Skeletal muscle satellite cell (primary cell): ENCODE data around the gene NCBP3.
"Not testable (repeated sequence)": the region's sequence is repeated elsewhere in the genome, so short reads cannot be mapped to it uniquely, and the experiment has no call there.

Experiments
- H3K27me3 ChIP-seq: 2 replicates; pipeline ENCODE4 v1.7.0; 2013; ENCODE audit warnings: low read length; ENCODE audit not compliant: control insufficient read depth, insufficient read depth
- H3K36me3 ChIP-seq: 2 replicates; pipeline ENCODE4 v1.7.0; 2013; ENCODE audit warnings: mild to moderate bottlenecking, control low read depth, low read length; ENCODE audit not compliant: insufficient read depth
- H3K4me1 ChIP-seq: 2 replicates; pipeline ENCODE4 v1.7.0; 2013; ENCODE audit warnings: low read length; ENCODE audit not compliant: control insufficient read depth, insufficient read depth
- H3K4me2 ChIP-seq: 2 replicates; pipeline ENCODE4 v1.7.0; 2013; ENCODE audit warnings: mild to moderate bottlenecking, low read length
- H3K4me3 ChIP-seq: 2 replicates; pipeline ENCODE4 v1.7.0; 2013; ENCODE audit warnings: low read length
- H3K9ac ChIP-seq: 2 replicates; pipeline ENCODE4 v1.7.0; 2013; ENCODE audit warnings: mild to moderate bottlenecking, low read depth, low read length, moderate library complexity
- H3K9me3 ChIP-seq: replicated peaks from 2 replicates; pipeline ENCODE4 v1.7.0; 2013; ENCODE audit warnings: mild to moderate bottlenecking, control low read depth, low read length

NCBP3 gene

DNA sequence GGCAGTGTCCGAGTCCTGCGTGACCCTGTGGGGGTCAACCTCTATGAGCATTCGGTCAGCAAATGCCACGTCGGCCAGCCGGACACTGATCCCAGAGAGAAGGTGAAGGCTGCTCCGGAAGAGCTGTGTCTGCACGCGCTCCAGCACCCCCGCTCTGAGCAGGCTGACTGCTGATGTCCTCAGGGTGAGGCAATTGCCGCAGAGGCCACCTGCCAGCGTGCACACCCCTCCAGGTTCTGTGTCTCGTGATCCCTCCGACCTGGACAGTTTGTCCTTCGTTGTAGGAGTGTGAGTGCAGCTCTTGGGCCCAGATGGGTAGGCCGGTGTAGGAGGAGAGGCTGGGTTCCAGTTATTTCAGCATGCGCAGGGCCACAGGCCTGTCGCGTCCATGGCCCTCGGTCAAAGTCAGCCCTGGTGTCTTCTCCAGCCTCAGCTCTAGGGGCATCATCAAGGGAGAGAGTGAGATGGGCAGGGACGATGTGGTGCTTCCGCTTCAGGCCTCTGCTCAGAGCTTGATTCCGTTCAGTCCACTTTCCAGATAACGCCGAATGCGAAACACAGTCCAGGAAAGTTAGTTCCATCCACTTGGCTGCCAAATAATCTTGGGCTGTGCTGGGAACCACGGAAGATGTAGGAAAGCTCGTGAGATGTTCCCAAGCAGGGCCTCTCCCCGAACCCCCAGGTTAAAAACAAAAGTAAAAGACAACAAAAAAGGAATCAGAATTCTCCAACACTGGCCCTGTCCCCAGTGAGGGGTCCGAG, 15.1 kb upstream of the NCBP3 start:
- Histone ChIP-seq H3K27me3 (no peaks in the 10 kb centered on the region), H3K4me2 (no peak overlapping the region), H3K9me3 (no peaks in the 10 kb centered on the region), H3K9ac (no peak overlapping the region), H3K4me1 (peaks cover 16% of the 10 kb centered on the region), H3K4me3 (no peak overlapping the region), H3K36me3 (peaks cover 7% of the 10 kb centered on the region)

DNA sequence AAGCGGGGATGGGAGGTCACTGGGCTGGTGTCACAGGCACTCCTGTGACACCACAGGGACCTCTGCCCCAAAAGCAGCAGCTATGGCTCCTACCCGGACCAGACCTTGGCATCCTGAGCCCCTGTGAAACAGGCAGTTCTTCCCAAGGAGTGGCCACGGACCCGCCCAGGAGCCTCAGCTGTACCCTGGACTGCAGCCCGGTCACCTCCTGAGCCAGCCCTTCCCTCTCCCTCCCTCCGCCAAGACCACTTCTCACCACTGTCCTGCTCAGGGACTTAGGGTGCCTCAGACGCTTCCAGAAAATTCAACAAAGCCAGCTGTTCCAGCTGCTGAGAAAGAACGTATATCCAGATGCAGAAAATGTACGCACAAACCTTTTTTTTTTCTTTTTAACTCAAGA, 13.9 kb upstream of the NCBP3 start:
- Histone ChIP-seq H3K4me1 (peaks cover 4% of the 10 kb centered on the region), H3K9ac (no peak overlapping the region), H3K27me3 (no peaks in the 10 kb centered on the region), H3K9me3 (no peaks in the 10 kb centered on the region), H3K36me3 (peaks cover 7% of the 10 kb centered on the region), H3K4me2 (no peak overlapping the region), H3K4me3 (no peak overlapping the region)

DNA sequence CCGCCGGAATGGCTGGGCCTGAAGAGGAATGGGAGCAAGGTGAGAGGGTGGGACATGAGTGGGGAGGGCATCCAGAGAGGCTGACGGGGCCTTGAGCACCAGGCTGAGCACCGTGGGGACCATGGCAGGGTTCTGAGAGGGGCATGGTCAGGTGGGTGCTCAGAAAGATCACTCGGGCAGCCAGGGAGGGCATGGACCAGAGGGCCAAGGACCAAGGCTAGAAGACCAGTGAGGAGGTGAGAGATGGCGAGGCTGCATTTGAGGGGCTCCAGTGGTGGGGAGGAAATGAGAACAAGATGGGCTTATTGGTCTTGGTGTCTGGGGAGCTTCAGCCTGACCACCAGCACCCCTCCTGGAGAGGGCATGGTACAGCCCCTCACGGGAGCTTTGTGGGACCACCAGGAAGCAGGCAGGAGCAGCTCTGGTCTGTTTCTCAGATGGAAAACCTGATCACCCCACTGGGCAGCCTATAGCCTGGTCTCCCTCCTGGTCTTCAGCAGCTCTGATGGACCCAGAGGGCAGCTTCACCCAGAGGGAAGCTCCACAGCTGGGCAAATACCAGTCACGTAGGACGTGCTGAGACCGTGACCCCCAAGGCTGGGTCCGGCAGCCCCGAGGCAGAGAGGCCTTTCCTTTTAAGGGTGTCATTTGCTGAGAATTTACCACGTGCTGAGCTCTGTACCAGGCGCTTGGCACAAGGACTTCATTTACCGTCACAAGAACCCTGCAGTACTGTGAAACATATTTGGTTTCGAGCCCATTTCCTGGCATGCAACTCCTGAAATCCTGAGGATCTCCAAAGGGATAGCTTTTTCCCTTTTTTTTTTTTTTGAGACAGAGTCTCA, 11.4 kb upstream of the NCBP3 start:
- H3K4me2 ChIP-seq: no peak overlapping the region

DNA sequence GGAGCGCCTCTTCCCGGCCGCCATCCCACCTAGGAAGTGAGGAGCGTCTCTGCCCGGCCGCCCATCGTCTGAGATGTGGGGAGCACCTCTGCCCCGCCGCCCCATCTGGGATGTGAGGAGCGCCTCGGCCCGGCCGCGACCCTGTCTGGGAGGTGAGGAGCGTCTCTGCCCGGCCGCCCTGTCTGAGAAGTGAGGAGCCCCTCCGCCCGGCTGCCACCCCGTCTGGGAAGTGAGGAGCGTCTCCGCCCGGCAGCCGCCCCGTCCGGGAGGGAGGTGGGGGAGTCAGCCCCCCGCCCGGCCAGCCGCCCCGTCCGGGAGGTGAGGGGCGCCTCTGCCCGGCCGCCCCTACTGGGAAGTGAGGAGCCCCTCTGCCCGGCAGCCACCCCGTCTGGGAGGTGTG, 8.2 kb upstream of the NCBP3 start:
- not testable (repeated sequence) for H3K4me3 ChIP-seq, H3K9me3 ChIP-seq, H3K36me3 ChIP-seq, H3K27me3 ChIP-seq, H3K4me1 ChIP-seq, H3K9ac ChIP-seq, H3K4me2 ChIP-seq

More for the DNA sequence above, 11.4 kb upstream of the NCBP3 start:
- no peak overlapping the region for H3K4me3 ChIP-seq
- H3K9ac ChIP-seq: no peak overlapping the region
- no peaks in the 10 kb centered on the region for H3K4me1 ChIP-seq
- H3K27me3 ChIP-seq: no peaks in the 10 kb centered on the region
- H3K36me3 ChIP-seq: peaks cover 7% of the 10 kb centered on the region
- H3K9me3 ChIP-seq: no peaks in the 10 kb centered on the region

DNA sequence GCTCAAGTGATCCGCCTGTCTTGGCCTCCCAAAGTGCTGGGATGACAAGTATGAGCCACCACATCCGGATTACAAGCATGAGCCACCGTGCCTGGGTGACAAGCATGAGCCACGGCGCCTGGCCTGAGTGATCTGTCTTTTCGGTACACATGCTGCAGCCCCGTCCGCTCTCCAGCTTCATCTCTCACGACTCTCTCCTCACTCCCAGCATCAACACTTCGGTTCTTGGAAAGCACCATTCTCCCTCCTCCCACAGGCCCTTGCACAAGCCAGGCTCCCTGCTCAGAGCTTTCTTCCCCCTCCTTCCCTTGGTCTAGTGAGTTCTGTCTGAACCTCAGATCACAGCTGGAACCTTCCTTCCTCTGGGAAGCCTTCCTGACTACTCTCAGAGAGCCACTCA, 6.5 kb upstream of the NCBP3 start:
- no peaks in the 10 kb centered on the region for H3K4me1 ChIP-seq
- no peak overlapping the region for H3K4me3 ChIP-seq
- H3K27me3 ChIP-seq: peaks cover 4% of the 10 kb centered on the region
- no peak overlapping the region for H3K9ac ChIP-seq
- H3K9me3 ChIP-seq: no peaks in the 10 kb centered on the region
- no peaks in the 10 kb centered on the region for H3K36me3 ChIP-seq
- H3K4me2 ChIP-seq: no peak overlapping the region

DNA sequence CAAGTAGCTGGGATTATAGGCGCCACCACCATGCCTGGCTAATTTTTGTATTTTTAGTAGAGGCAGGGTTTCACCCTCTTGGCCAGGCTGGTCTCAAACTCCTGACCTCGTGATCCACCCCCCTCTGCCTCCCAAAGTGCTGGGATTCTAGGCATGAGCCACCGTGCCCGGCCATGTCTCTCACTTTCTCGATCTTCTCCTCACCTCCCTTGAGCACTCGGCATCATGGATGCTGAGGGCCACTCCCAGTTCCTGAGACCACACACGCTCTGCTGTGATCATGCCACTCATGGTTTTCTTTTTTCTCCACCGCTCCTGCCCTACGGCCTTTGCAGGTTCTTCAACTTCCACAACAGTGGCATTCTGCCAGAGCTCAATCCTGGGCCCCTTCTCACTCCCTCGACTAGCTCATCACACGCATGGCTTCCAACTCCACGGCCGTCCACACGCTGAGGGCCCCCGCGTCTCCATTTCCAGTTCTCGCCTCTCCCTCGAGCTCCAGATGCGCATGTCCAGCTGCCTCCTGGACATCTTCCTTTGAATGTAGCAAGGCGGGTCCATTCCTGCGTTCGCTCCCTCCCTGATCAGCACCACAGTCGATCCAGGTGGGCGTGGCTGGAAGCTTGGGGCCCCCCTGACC, 5.5 kb upstream of the NCBP3 start:
- Histone ChIP-seq H3K9ac (no peak overlapping the region), H3K27me3 (peaks cover 4% of the 10 kb centered on the region), H3K36me3 (no peaks in the 10 kb centered on the region), H3K4me1 (no peaks in the 10 kb centered on the region), H3K4me2 (no peak overlapping the region), H3K9me3 (no peaks in the 10 kb centered on the region), H3K4me3 (no peak overlapping the region)

DNA sequence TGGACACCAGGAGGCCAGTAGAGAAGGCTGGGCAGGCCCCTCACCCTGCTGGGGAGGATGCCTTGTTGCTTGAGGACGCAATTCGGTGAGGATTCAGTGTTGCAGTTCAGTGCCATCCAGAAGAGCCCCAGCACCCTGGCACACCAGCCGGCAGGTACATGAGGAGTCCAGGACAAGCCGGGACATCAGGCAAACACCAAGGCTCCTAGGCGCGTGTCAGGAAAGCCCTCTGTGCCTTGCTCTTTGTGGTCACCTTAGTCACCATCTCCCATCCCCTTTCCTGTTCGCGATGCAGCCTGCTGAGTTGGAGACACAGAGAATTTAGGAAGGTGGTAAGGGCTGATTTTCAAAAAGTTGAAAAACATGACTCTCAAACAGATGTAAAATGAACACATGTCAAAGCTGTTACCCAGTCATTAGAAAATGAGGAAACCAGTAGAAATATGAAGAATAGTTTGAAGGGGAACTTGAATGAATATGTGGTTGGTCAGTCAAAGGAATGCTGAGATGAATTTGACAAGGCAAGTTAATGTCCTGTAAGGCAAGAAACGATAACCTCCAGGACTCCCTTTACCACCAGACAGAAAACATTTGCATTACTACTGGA, 2.3 kb upstream of the NCBP3 start:
- Histone ChIP-seq H3K27me3 (peaks cover 4% of the 10 kb centered on the region), H3K9me3 (no peaks in the 10 kb centered on the region), H3K9ac (no peak overlapping the region), H3K4me3 (no peak overlapping the region), H3K4me2 (no peak overlapping the region), H3K36me3 (peaks cover 5% of the 10 kb centered on the region), H3K4me1 (no peaks in the 10 kb centered on the region)

DNA sequence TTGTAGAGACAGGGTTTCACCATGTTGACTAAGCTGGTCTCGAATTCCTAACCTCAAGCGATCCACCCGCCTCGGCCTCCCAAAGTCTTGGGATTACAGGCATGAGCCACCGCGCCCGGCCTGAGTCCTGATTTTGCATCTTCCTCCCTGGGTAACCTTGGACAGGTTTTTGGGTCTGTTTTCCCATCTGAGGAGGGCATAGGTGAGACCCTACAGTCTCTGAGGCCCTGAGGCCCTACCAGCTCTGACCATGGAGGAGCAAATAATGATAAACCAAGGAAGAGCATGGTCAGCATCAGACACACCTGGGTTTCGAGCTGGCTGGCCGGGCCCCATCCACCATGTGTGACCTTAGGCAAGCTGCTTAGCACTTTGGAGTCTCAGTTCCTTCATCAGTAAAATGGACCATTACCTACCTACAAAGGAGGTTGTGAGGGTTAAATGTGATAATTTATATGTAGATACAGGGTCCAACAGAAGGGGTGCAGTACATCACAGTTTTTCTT, 1.2 kb upstream of the NCBP3 start:
- Histone ChIP-seq H3K9ac (no peak overlapping the region), H3K4me3 (no peak overlapping the region), H3K27me3 (peaks cover 4% of the 10 kb centered on the region), H3K36me3 (peaks cover 16% of the 10 kb centered on the region), H3K4me2 (no peak overlapping the region), H3K9me3 (no peaks in the 10 kb centered on the region), H3K4me1 (no peaks in the 10 kb centered on the region)

DNA sequence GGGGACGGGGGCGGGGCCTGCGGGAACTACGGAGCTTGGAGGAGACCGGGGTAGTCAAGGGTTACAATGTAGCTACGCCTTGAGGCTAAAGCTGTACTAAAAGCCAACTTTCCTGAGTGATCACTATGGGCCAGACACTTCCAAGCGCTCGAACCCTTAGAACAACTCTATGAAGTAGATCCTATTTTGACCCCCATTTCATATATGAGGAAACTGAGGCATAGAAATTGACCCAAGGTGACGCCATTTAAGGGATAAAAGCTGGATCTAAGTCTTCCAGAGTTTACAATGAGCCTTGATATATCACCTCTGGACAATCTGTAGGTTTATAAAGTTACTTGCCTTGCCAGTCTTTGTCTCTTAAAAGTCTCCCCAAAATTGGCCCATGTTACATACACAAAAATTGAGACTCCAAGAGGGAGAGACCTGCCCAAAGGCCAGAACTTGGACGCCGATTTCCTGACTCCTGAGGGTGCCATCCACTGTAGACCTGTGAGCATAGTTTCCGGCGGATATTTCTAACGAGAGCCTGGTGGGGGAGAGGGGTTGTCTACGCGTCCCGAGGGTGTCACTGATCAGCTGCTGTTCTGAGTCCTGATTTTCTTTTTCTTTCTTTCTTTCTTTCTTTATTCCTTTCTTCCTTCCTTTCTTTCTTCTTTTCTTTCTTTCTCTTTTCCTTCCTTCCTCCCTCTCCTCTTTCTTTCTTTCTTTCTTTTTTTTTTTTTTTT, 555 bp upstream of the NCBP3 start:
- Histone ChIP-seq H3K4me3 (peak overlapping the region; percentile 14), H3K4me2 (peak overlapping the region; percentile 70), H3K4me1 (no peaks in the 10 kb centered on the region), H3K9ac (no peak overlapping the region), H3K36me3 (peaks cover 19% of the 10 kb centered on the region), H3K27me3 (peaks cover 4% of the 10 kb centered on the region), H3K9me3 (no peaks in the 10 kb centered on the region)

DNA sequence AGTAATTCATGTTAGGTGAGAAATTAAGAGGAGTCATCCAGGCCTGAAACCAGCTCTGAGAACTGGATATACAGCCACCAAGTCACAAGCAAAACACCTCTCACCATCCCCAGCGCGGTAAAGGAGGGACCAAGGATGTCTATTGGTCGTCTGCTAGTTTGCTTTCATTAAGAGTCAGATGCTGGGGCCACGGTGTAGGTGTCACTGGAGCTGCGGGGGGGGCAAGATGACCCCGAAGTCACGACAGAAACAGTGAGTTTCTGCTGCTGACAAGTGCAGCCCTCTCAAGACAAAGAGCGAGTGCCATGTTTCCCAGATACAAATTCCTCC, 790 bp downstream of the NCBP3 start:
- H3K36me3 ChIP-seq: peaks cover 20% of the 10 kb centered on the region
- H3K9ac ChIP-seq: peak overlapping the region; percentile 99
- H3K4me3 ChIP-seq: peak overlapping the region; percentile 89
- H3K9me3 ChIP-seq: no peaks in the 10 kb centered on the region
- peak overlapping the region; percentile 96 for H3K4me2 ChIP-seq
- H3K4me1 ChIP-seq: no peaks in the 10 kb centered on the region
- H3K27me3 ChIP-seq: no peaks in the 10 kb centered on the region

DNA sequence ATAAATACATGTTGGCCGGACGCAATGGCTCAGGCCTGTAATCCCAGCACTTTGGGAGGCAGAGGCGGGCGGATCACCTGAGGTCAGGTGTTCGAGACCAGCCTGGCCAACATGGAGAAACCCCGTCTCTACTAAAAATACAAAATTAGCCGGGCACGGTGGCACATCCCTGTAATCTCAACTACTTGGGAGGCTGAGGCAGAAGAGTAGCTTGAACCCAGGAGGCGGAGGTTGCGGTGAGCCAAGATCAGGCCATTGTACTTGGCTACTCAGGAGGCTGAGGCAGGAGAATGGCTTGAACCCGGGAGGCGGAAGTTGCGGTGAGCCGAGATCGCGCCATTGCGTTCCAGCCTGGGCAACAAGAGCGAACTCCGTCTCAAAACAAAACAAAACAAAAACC, 1.5 kb downstream of the NCBP3 start:
- Histone ChIP-seq H3K4me2 (peak overlapping the region; percentile 96), H3K4me3 (peak overlapping the region; percentile 89), H3K36me3 (peaks cover 27% of the 10 kb centered on the region), H3K9ac (peak overlapping the region; percentile 99)
- not testable (repeated sequence) for H3K9me3 ChIP-seq, H3K27me3 ChIP-seq, H3K4me1 ChIP-seq
